ENCODE data around the gene PLCG2.

DNA sequence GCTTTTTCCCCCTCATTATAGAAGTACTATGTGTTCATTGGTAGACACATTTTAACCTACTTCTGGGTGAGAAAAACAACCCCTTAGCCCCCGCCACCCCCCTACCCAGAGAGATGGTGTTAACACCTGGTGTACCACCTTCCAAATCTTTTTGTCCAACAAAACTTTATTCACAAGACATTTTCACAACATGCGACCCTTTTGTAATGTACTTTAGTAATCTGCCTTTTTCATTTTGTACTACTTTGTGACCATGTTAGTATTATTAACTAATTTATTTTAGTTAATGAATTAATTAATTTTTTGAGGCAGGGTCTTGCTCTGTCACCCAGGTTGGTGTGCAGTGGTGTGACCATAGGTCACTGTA is 20.0 kb downstream of the PLCG2 start:
- TF ChIP-seq BHLHE40 (IDR thresholded peaks at IDR 0.05; ENCODE audit: borderline replicate concordance): no peak
- TF ChIP-seq HDGF (IDR thresholded peaks at IDR 0.05; ENCODE audit: borderline replicate concordance): no peak
- no peak for TF ChIP-seq SUZ12 (IDR thresholded peaks at IDR 0.05)
- no peak for TF ChIP-seq FOXK2 (IDR thresholded peaks at IDR 0.05)
- no peak for TF ChIP-seq TARDBP (IDR thresholded peaks at IDR 0.05)
- no peak for TF ChIP-seq FOXA1 (IDR thresholded peaks at IDR 0.05)
- TF ChIP-seq FOXM1 (IDR thresholded peaks at IDR 0.05; ENCODE audit: borderline replicate concordance): no peak
